HG02588 (cell line): ENCODE data around the gene BNC2.
"Not testable (repeated sequence)": the region's sequence is repeated elsewhere in the genome, so short reads cannot be mapped to it uniquely, and the experiment has no call there.

Source experiments
- ATAC-seq: cut with Tn5 transposase; IDR thresholded peaks from one replicate; pipeline ENCODE4 v1.9.1; 2021; ENCODE audit warnings: mild to moderate bottlenecking, moderate library complexity; ENCODE audit not compliant: unreplicated experiment

BNC2 gene

DNA sequence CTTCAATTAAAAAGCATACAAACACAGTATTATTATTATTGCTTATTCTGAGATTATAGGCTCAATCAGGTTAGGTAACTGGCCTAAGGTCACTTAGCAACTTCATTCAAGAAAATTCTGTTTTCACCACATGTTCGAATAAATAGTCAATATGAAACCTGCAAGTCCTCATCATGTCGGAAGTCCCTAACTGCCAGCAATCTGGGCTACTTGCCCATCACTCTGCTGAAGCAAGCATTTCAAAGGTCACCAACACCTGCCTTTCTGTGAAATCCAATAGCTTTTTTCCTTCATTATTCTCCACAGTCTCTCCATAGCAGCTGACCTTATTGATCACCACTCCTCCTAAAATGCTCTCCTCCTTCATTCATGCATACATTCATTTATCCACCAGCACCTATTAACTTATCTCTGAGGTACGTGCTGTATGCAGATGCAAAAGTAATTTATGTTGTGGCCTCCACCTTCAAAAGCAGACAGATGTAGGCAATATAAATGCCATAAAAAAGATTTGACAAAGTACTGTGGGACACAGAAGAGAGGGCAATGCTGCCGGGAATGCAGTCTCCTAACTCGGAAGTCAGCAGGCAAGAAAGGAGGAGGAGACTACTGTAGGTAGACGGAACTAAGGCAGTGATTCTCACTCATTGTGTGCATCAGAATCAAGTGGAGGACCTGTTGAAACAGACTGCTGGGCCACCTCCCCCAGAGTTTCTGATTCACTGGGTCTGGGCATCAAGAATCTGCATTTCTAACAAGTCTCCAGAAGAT, 310.9 kb downstream of the BNC2 start:
- ATAC-seq, result no peak

DNA sequence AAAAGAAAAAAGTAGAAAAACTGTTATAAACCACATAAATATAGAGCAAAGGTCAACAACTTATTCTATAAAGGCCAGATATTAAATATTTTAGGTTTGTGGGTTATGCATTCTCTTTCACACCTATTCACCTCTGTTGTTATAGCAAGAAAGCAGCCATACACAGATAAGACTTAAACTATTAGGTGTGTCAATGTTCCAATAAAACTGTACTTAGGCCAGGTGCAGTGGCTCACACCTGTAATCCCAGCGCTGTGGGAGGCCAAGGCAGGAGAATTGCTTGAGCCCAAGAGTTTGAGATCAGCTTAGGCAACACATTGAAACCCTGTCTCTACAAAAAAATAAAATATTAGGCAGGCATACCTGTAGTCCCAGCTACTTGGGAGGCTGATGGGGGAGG, 314.7 kb downstream of the BNC2 start:
- ATAC-seq, result no peak

DNA sequence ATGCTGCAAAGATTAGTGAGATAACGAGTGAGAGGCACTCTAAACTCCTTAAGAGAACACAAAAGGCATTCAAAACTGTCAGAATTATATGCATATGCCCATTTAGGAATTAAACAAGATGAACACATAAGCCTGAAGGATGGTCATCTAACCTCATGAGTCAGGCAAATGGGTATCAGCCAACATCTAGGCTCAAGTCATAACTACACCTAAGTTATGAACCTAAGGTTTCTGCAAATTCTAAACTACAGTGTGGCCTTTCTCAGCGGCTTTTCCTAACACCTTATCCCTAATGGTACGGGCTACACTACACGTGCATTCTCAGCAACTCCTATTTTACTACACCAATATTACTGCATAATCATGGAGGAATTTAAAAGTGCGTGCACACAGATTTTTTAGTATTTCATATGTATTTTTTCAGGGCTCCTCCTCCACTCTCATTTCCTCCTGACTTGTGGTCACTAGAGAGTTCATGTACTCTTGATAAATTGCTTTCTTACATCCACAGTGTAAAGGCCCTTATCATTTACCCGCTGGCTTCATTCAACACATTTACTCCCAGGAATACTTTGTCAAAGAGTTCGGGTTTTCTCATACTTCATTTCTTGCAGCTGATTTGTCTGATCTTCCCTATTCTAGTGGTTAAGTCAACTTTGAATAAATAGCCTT, 316.5 kb downstream of the BNC2 start:
- ATAC-seq, result no peak

DNA sequence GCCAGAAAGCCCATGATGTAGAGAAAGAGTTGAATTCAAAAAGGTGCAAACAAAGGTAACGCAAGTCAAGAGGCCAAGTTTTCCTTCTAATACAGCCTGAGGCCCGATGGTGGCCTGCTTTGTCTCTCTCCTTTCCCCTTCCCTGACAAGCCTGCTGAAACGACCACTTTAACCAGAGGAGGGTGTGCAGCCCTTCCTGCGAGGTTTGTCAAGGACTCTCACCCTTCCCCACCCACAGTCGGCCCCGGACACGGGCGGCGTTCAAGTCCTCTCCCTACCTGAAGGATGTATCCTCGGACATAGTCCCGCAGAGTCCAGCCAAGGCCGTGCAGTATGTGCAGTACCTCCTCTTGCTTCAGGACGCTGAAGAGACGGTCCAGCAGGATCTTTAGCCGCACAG, 318.2 kb downstream of the BNC2 start:
- no peak for ATAC-seq

DNA sequence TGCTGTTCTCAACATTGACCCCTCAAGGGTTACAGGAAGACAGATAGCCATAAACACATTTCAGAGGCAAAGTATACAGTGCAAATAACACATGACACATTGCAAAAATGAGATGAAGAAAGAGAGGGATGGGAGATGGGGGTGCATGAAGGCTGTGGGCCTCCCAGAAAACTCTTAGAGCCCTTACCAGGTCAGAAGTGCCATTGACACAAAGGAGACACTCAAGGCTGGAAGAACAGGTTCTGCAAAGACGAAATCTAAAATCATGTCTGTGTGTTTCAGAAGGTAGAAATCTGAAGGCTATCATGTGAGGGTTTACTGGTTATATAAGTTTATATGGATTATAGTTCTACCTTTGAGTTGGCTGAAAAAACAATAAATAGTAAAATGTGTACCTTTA, 318.8 kb downstream of the BNC2 start:
- ATAC-seq, result no peak

DNA sequence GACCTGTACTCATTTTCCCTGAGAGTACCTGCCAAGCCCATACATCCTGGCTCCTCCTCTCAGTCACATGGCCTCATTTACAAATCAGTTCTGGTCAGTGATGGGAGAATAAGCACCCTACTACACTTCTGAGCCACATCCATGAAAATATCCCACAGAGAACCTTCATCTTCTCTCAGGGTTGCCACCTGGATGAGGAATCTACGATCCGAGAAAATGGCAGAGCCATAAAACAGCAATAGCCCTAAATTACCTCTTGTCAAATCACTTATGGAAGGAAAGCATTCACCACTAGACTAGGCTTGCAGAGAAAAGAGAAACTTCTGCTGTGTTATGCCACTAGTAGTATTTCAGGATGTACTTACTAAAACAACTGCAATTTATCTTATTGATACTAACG, 324.8 kb downstream of the BNC2 start:
- ATAC-seq, result no peak

DNA sequence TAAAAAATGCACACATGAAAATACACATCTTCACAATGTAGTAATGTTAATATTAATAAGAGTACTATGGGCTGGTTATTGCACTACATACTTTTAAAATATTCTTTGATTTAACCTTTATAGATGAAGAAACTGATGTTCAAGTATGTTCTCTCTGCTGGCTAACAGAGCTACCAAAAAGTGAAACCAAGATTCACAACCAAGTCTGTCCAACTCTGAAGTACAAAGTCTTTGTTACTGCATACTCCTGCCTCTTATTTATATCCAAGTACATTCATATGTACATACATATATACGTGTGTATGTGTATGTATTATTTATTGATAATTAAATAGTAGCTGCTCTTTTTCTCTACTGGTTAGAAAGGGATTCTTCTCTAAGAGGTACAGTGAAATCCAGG, 325.6 kb downstream of the BNC2 start:
- no peak for ATAC-seq

DNA sequence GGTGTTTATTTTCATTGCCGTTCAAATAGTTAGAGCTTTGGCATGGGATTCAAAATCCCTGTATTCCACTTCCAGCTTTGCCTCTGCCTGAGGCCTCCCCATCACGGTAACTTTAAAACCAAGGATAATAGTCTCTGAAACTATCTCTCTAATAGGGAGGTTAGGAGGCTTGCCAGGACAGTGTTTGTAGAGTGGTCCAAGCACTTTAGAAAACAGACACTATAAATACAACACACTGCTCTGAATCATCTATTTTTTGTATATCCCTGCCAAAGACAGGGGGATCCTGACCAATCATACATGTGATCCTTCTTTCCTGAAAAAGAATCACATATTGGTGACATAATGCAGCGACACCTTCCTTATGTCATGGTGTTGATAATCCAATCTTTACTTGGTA, 326.8 kb downstream of the BNC2 start:
- no peak for ATAC-seq

DNA sequence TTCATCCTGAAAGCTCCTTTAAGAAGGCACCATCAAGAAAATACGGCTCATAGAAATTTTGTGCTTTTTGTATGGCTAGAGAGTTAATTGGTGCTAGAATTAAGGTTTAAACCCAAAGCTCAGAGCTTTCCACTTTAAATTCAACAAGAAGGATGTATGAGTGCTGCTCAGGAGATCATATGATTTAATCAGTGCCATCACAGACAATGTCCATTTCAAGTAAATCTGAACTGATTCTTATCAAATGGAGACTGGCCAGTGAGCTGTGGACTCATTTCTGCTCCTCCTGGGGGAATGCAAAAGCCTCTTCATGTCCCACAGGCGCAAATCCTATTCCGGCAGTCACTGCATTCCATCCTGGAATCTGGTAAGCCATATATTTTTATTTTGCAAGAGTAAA, 327.2 kb downstream of the BNC2 start:
- no peak for ATAC-seq

DNA sequence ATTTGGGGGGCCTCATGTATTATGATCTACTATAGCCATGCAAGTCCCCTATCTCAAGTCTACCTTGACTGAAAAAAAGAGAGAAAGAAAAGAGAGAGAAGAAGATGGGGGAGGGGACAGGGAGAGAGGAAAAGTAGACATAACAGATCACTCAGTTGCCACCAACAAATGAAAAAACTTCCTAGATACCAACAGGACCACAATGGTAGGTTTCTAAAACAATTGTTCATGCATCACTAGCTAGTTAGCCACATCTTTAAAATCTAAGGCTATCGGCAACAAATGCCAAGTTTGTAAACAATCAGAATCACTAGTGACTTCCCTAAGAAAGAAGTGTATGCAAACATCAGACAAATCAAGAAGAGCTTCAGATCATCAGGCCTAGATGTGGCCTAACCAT, 328.2 kb downstream of the BNC2 start:
- ATAC-seq, result no peak

DNA sequence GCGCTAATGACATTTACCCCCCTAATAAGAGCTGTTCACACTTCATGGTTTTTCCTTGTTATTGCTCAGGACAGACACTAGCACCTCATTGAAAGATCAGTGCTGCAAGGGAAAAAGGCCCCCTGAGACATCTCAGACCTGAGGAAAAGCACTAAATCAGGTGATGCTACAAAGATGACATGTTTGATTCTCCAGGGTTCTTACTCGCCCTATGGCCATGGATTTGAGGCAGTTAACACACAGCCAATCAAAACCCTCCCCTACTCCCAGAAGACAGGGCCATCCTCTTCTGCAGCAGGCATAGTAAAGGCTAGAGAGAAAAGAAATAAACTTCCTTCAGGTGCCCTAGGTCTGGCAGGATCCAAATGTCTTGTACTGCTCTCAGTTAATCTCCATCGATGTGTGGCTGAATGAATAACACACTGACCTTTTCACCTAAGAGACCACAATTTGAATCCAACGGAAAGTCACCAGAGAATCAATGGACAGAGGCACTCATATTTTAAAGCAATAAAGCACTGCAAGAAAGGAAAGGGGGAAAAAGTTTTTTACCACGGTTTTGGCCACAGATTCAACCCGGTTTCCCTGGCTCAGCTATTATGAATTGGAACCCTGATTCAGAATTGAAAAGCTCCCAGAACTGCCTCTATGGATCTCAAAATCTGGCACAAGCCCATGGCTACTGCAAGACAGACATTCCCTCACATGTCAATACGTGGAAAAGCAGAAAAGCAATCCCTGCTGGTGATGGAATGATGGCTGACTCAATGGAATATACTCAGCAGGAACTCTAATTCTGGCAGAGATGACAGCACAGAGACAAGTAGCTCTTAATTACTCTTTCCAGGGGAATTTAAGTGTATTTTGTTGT, 329.5 kb downstream of the BNC2 start:
- ATAC-seq, result no peak

DNA sequence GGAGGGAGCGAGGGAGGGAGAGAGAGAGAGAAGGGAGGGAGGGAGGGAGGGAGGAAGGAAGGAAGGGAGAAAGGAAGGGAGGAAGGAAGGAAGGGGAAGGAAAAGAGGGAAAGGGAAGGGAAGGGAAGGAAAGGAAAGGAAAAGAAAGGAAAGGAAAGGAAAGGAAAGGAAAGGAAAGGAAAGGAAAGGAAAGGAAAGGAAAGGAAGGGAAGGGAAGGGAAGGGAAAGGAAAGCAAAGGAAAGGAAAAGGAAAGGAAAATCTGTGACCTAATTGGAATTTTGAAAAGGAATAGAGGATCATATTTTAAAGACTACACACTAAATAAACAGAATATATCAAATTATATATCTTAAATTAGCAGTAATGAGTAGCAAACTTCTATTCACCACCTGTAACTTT, 330.8 kb downstream of the BNC2 start:
- ATAC-seq, result not testable (repeated sequence)

DNA sequence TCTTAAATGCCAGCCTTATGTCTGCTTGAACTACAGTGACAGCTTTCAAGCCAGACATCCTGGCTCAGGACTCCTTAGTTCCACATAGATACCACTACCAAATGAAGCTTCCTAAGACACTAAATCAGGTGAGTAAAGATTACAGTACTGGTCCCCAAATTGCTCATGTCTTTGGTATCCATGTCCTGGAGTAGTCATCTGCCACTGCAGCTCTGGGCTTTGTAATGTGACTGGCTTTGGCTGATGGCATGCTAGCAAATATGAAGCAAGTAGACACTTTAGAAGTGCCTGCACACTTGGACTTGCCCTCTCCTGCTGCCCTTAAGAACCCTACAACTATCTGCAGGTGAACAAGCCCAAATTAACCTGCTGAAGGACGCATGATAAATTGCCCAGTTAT, 334.9 kb downstream of the BNC2 start:
- no peak for ATAC-seq

DNA sequence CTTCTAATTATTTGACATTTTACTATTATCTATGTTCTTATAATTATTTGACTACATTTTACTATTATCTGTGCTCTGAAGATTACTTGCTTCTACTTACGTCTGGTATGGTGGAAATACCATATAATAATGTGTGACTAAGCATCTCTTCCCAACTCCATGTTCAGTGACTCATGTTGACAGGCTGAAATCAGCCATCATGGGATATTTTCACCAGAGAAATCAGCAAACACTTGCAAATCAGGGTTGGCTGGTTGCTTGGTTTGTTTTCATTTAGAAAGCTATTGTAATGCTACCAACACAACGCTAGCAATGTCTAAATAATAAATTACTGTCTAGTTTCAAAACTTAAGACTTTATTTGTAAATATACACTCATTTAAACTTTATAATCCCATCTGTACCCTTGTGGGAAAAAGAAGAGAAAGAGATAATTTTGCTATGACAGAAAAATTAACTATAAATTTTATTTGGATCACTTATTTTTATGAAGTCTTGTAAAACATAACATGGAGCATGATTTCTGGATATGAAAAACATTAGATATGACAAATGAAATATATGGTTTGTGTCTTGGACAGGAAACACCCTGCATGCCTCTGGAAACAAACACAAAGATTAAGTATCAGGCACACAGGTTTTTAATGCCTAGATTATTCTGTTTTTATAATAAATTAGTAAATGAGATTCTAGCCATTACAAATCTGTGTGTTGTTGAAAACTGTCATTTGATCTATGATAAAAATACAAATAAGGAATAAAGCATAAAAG, 337.6 kb downstream of the BNC2 start:
- ATAC-seq, result no peak

DNA sequence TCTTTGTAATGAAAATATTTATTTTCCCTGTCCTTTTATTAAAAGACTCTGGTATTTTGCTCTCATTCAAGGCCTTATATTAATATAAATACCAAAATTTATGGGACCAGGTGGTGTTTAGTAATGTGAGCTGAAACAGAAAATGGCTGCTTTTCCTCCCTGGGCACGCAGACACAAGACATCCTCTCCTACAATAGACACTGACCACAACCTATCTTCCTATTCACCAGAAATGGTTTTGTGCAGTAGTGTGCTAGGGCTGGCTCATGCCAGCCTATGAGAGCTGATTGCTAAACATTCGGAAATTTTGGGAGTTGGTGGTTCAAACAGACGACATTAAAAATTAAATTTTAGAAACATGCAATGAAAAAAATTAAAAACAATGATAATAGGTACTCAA, 338.2 kb downstream of the BNC2 start:
- ATAC-seq, result no peak

DNA sequence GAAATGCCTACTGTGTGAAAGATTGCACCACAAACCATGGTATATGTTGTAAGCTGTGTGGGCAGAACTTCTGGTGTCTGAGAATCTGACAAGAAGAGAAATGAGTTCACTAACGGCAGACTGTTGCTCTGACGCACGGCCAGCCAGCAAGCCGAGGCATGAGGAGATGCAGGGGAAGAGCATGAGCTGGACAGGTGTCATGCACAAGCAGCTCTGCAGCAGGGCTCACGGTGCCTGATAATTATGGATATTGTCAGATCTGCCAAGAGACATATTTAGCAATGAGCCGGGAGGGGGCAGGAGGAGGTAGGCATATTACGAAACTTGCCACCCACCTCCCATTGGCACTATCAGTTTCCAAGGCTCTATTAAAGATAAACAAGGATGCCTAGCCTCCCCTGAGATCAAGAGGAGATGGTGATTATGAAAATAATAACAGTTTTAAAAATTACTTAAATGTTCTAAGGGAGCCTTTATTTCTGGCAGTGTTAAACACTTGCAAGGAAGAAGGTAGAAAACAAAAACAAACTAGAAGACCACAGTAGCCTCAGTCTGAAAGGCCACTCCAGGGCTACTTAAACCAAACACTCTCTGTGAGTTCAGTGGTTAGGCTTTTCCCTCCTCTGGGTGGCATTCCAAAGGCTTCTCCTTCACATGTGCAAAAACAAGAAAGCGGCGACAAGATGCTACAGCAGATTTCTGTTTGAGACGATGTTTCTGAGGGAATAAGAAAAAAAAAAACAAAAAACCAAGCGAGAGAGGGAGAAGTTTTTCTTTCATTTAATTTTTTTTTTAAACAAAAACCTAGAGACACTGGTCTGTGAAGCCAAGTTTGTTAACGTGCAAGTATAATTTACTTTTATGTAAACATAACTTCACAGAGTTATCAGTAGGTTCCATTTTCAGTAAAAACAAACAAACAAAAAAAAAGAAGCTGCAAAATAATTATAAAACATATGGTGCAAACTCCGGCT, 339.5 kb downstream of the BNC2 start:
- no peak for ATAC-seq

DNA sequence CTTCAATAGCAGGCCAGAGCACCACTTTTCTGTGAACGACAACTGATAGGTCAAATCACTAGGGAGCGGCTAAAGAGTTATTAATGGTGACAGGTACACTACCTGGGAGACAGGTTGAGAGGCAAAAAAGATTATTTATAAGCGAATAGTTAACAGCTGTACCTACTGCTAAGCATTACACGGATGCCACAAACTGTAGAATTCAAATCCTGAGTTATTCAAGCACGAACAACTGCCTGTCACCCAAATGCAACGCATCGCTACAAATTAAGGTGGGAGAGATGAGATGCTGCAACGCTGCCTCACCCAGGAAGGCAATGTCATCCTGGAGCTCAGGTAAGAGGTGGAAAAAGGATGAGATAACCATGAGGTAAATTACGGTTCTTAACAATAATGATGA, 342.9 kb downstream of the BNC2 start:
- no peak for ATAC-seq

DNA sequence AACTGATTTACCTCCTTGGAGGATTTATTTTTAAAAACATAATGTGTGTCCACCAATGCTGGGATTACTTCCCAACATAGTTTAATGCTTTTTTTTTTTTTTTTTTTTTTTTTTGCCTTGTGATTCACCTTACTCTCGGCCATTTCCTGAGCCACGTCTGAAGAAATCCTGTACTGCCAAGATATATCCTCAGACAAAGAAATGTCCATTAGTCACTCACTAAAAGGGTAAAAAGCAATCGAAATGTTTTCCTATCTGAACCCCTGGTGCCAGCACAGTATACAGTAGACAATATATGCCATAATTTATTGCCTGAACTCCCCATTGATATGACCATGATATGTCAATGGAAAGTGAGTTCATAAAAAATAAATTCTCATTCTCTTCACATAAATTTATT, 344.1 kb downstream of the BNC2 start:
- no peak for ATAC-seq

DNA sequence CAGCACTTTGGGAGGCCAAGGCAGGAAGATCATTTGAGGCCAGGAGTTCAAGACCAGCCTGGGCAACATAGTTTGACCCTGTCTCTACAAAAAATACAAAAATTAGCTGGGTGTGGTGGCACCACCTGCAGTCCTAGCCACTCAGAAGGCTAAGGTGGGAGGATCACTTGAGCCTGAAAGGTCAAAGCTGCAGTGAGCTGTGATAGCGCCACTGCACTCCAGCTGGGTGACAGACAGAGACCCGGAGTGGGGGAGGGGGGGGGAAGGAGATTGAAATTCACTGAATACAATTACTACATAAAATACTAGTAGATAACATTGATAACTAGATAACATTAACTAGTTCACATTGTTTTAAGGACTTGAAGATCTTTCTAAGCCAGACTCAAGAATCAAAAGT, 345.6 kb downstream of the BNC2 start:
- no peak for ATAC-seq

DNA sequence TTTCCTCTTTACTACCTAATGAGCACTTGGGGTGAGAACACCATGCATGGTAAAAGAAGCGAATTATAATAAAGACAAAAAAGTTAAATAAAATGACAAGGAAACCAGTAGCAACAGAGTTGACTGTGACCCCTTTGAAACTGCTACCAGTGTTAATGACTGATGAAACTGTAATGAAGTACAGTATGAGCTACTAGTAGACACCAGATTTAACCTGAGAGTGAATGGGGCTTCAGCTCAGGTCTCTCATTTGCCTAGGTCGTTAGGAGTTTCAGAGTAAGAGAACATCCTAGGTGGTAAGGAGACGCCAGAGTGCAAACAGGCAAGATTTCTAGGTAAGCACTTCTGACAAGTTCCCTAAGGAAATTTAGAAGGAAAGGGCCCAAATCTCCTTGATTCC, 346.4 kb downstream of the BNC2 start:
- no peak for ATAC-seq
